Loucy (cell line): ENCODE results near the gene CNPY1.

ENCODE experiments used
- H2AFZ ChIP-seq: fragments of 200-600 bp; sonication (generic); 2 replicates; pipeline ENCODE4 v1.6.0; 2016; ENCODE audit warnings: antibody characterized with exemption, mild to moderate bottlenecking, low read length, moderate library complexity
- H3F3A ChIP-seq: fragments of 200-600 bp; 2 replicates; pipeline ENCODE4 v1.6.0; 2016; ENCODE audit warnings: antibody characterized with exemption, low read depth, mild to moderate bottlenecking
- H3K27me3 ChIP-seq: fragments of 200-600 bp; sonication (generic); 2 replicates; pipeline ENCODE4 v1.6.1; 2014; ENCODE audit warnings: low read length, mild to moderate bottlenecking; ENCODE audit not compliant: insufficient read depth, poor library complexity, severe bottlenecking
- H3K36me3 ChIP-seq: fragments of 200-600 bp; sonication (generic); 2 replicates; pipeline ENCODE4 v1.6.1; 2016; ENCODE audit warnings: low read length; ENCODE audit not compliant: insufficient read depth
- H3K4me1 ChIP-seq: fragments of 200-600 bp; sonication (generic); 2 replicates; pipeline ENCODE4 v1.5.1; 2014; ENCODE audit warnings: low read length, mild to moderate bottlenecking; ENCODE audit not compliant: insufficient read depth, poor library complexity, severe bottlenecking
- H3K4me2 ChIP-seq: fragments of 200-600 bp; sonication (generic); 2 replicates; pipeline ENCODE4 v1.6.0; 2014; ENCODE audit warnings: antibody characterized with exemption, low read length, low read depth, mild to moderate bottlenecking; ENCODE audit not compliant: poor library complexity, severe bottlenecking
- H3K4me3 ChIP-seq: fragments of 200-600 bp; sonication (generic); 2 replicates; pipeline ENCODE4 v1.5.1; 2014; ENCODE audit warnings: low read length, mild to moderate bottlenecking, mixed read lengths; ENCODE audit not compliant: poor library complexity, severe bottlenecking
- H3K79me2 ChIP-seq: fragments of 200-600 bp; sonication (generic); 2 replicates; pipeline ENCODE4 v1.6.1; 2014; ENCODE audit warnings: low read length; ENCODE audit not compliant: insufficient read depth
- H3K9ac ChIP-seq: fragments of 200-600 bp; sonication (generic); 2 replicates; pipeline ENCODE4 v1.6.0; 2014; ENCODE audit warnings: mild to moderate bottlenecking, low read depth, low read length, moderate library complexity; ENCODE audit not compliant: poor library complexity, severe bottlenecking
- H3K9me2 ChIP-seq: fragments of 200-600 bp; sonication (generic); replicated peaks from 2 replicates; pipeline ENCODE4 v1.6.1; 2016; ENCODE audit warnings: low read depth, low read length, mixed read lengths
- H3K9me3 ChIP-seq: fragments of 200-600 bp; sonication (generic); 2 replicates; pipeline ENCODE4 v1.6.1; 2014; ENCODE audit warnings: mild to moderate bottlenecking, antibody characterized with exemption, low read length, low read depth; ENCODE audit not compliant: insufficient read depth
- H4K20me1 ChIP-seq: fragments of 200-600 bp; sonication (generic); 2 replicates; pipeline ENCODE4 v1.6.0; 2014; ENCODE audit warnings: antibody characterized with exemption, low read length, mild to moderate bottlenecking; ENCODE audit not compliant: insufficient read depth, poor library complexity, severe bottlenecking
- EZH2phosphoT487 ChIP-seq: fragments of 200-600 bp; IDR thresholded peaks from 2 replicates; pipeline ENCODE4 v1.6.1; 2018; ENCODE audit warnings: antibody characterized with exemption, mild to moderate bottlenecking, moderate library complexity, borderline replicate concordance
- TF ChIP-seq, protein P1 (sequence below): fragments of 200-600 bp; sonication (generic); conservative IDR thresholded peaks from 2 replicates; pipeline ENCODE4 v1.5.1; 2014; ENCODE audit warnings: mild to moderate bottlenecking, antibody characterized with exemption, low read length

CNPY1 gene

DNA sequence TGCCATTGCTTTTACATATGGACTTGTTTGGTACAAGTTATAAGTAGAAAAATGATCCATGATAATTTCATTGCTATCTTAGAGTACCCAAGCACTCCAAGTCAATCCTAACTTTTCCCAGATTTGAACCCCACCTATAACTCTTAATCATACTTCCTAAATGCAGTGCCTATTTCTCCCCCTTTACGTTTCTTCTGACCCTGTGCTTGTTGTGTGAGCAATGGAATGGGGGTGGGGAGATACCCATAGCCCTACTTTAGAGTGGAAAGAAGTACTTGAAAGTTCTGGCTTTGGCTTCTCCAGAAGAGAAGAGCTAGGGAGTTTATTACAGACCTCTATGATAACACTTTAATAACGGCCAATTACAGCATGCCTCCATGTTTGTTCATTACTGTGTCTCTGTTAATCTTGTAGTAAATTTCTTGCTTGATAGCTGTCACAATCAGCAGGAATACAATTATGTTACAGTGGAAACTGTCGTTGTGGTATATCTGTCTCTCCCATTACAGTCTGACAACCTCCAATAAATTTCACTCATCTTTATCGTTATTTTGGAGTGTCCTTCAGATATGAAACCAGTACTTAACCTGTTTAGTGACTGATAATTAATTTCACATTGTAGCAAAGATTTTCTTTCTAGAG lies 34.0 kb downstream of the CNPY1 start:
- H4K20me1 ChIP-seq = no peaks in the 10 kb centered on the region
- H3K27me3 ChIP-seq = peaks cover 15% of the 10 kb centered on the region
- no peaks in the 10 kb centered on the region for H3K9me2 ChIP-seq
- H3K9me3 ChIP-seq = no peaks in the 10 kb centered on the region
- no peak overlapping the region for H3K4me2 ChIP-seq
- H3K36me3 ChIP-seq = no peaks in the 10 kb centered on the region
- no peak overlapping the region for H3K4me3 ChIP-seq
- no peak for TF ChIP-seq EZH2phosphoT487
- TF ChIP-seq, protein P1, sequence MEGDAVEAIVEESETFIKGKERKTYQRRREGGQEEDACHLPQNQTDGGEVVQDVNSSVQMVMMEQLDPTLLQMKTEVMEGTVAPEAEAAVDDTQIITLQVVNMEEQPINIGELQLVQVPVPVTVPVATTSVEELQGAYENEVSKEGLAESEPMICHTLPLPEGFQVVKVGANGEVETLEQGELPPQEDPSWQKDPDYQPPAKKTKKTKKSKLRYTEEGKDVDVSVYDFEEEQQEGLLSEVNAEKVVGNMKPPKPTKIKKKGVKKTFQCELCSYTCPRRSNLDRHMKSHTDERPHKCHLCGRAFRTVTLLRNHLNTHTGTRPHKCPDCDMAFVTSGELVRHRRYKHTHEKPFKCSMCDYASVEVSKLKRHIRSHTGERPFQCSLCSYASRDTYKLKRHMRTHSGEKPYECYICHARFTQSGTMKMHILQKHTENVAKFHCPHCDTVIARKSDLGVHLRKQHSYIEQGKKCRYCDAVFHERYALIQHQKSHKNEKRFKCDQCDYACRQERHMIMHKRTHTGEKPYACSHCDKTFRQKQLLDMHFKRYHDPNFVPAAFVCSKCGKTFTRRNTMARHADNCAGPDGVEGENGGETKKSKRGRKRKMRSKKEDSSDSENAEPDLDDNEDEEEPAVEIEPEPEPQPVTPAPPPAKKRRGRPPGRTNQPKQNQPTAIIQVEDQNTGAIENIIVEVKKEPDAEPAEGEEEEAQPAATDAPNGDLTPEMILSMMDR = no peak
- H3K4me1 ChIP-seq = no peaks in the 10 kb centered on the region
- no peaks in the 10 kb centered on the region for H3F3A ChIP-seq
- H2AFZ ChIP-seq = no peak overlapping the region
- H3K79me2 ChIP-seq = no peaks in the 10 kb centered on the region
- no peak overlapping the region for H3K9ac ChIP-seq

DNA sequence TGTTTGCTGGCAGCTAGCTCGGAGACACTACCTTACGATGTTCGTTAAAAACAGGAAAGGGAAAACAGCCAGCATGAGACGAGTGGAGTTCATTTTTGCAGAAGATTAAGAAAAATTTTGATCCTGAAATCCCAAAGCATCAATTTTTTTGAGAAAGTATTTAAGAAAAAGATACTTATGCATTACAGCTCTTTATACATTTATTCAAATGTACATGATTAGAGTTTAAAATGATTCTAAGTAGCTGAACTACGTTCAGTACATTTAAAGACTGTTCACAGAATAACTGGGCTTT lies 34.7 kb downstream of the CNPY1 start:
- H3K9me3 ChIP-seq = no peaks in the 10 kb centered on the region
- no peaks in the 10 kb centered on the region for H3K9me2 ChIP-seq
- H4K20me1 ChIP-seq = no peaks in the 10 kb centered on the region
- no peaks in the 10 kb centered on the region for H3K79me2 ChIP-seq
- H3K4me2 ChIP-seq = no peak overlapping the region
- no peak overlapping the region for H3K9ac ChIP-seq
- no peaks in the 10 kb centered on the region for H3F3A ChIP-seq
- TF ChIP-seq EZH2phosphoT487 = no peak
- TF ChIP-seq, protein P1 = no peak
- no peaks in the 10 kb centered on the region for H3K36me3 ChIP-seq
- H2AFZ ChIP-seq = no peak overlapping the region
- peaks cover 22% of the 10 kb centered on the region for H3K27me3 ChIP-seq
- no peaks in the 10 kb centered on the region for H3K4me1 ChIP-seq
- H3K4me3 ChIP-seq = no peak overlapping the region

DNA sequence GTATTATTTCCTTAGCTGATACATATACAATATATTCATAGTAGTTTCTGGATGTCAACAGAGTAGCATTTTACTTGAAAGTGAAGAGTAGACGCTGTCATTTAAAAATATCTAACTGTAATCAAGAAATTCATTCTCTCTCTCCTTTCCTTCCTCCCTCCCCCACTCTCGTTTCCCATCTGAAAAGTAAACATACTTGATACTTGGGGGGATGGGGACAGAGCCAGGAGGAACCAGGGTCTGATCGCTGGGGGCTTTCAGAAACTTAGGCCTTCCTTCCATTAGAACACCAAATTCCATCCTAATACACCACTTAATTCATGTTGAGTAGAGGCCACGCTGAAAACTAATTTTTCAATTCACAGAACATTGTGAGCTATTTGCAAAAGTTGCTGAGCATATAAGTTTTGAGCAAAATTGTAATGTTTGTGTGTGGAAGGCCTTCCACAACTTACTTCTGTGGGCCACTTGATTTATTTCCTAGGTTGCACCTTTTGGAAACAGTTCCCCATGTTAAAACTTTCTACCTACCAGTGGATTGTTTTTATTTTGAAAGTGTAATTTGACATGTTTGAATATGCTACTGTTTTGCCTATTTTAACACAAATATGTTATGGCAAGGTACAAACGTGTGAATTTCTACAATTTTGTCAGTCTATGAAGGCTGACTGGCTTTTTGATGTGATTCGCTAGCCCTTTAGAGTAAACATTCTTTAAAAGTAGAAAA lies 35.2 kb downstream of the CNPY1 start:
- H3K4me2 ChIP-seq = no peak overlapping the region
- H3K9me2 ChIP-seq = no peaks in the 10 kb centered on the region
- H3K9me3 ChIP-seq = no peaks in the 10 kb centered on the region
- TF ChIP-seq, protein P1 = no peak
- no peak for TF ChIP-seq EZH2phosphoT487
- no peak overlapping the region for H3K9ac ChIP-seq
- no peaks in the 10 kb centered on the region for H3K79me2 ChIP-seq
- no peaks in the 10 kb centered on the region for H3K4me1 ChIP-seq
- H4K20me1 ChIP-seq = no peaks in the 10 kb centered on the region
- no peak overlapping the region for H2AFZ ChIP-seq
- no peaks in the 10 kb centered on the region for H3F3A ChIP-seq
- H3K27me3 ChIP-seq = peaks cover 24% of the 10 kb centered on the region
- no peaks in the 10 kb centered on the region for H3K36me3 ChIP-seq
- no peak overlapping the region for H3K4me3 ChIP-seq
